Body of pancreas (tissue), 4 donors: ENCODE measurements around the gene MND1.

Experiments
- POLR2A ChIP-seq, 3 donors: fragments of 450-650 bp; IDR thresholded peaks; one replicate each; pipeline ENCODE4 v1.6.1; 2016; ENCODE audit warnings: antibody characterized with exemption in 3 of 3, mild to moderate bottlenecking in 2 of 3
- TF ChIP-seq, protein P1 (sequence below), 7 experiments: fragments of 450-650 bp in 4 of 7; fragments of 200-600 bp in 3 of 7; sonication (generic) in 3 of 7; IDR thresholded peaks; one replicate each; pipeline ENCODE4 v1.5.1; 2016 to 2019; ENCODE audit warnings: antibody characterized with exemption in 7 of 7

DNA sequence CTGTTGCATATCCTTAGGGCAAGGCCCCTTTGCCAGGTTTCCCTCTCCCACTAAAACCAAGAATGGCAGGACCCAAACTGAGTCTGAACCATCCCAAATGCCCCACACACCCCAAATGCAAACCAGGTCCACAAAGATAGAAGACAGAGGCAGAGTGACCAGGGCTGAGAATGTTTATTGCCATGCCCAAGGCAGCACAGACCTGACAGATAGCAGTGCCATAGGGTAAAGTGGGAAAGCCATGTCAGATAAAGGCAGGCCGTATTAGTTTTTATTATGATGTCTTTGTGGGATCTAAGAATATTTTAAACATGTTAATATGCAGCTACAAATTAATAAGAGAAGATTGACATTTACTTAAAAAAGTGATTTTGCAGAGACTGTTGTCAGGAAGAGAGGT, 29.6 kb upstream of the MND1 start:
- TF ChIP-seq, protein P1, sequence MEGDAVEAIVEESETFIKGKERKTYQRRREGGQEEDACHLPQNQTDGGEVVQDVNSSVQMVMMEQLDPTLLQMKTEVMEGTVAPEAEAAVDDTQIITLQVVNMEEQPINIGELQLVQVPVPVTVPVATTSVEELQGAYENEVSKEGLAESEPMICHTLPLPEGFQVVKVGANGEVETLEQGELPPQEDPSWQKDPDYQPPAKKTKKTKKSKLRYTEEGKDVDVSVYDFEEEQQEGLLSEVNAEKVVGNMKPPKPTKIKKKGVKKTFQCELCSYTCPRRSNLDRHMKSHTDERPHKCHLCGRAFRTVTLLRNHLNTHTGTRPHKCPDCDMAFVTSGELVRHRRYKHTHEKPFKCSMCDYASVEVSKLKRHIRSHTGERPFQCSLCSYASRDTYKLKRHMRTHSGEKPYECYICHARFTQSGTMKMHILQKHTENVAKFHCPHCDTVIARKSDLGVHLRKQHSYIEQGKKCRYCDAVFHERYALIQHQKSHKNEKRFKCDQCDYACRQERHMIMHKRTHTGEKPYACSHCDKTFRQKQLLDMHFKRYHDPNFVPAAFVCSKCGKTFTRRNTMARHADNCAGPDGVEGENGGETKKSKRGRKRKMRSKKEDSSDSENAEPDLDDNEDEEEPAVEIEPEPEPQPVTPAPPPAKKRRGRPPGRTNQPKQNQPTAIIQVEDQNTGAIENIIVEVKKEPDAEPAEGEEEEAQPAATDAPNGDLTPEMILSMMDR (IDR thresholded peaks at IDR 0.05) = no peak
- TF ChIP-seq POLR2A (IDR thresholded peaks at IDR 0.05) = no peak
